AG04450 (cell line): ENCODE data around the gene MAP2K5. TPM values are rescaled to one million over a fixed set of nuclear protein-coding genes. Genes with fewer than 3 reads are reported as not detected.

Source experiments
- CTCF ChIA-PET: fragments of 300-600, 350-600 bp; formaldehyde crosslinking; extraction: SDS; loops from one replicate; lab custom pipeline; 2022; ENCODE audit warnings: antibody characterized with exemption, inconsistent platforms; lab: Charles Lee
- POLR2A ChIA-PET: fragments of 350-600 bp; formaldehyde crosslinking; extraction: SDS; loops from one replicate; lab custom pipeline; 2021; ENCODE audit warnings: antibody characterized with exemption, inconsistent platforms; lab: Yijun Ruan, JAX
- DNase-seq: peaks from one replicate; pipeline ENCODE4 v3.0.0-alpha.2; 2011; ENCODE audit warnings: low read depth, low spot score
- H3K27ac ChIP-seq: one replicate; pipeline ENCODE4 v1.5.1; 2012; ENCODE audit warnings: low read depth, low read length, control low read depth
- H3K27me3 ChIP-seq: one replicate; pipeline ENCODE4 v1.6.0; 2012; ENCODE audit warnings: low read length; ENCODE audit not compliant: control insufficient read depth, insufficient read depth
- H3K4me3 ChIP-seq: 2 replicates; pipeline ENCODE4 v1.5.1; 2011; ENCODE audit warnings: mild to moderate bottlenecking, low read depth, low read length, control low read depth
- H3K9me3 ChIP-seq: 2 replicates; pipeline ENCODE4 v1.5.1; 2012; ENCODE audit warnings: low read length; ENCODE audit not compliant: control insufficient read depth, insufficient read depth
- polyA plus RNA-seq: library from polyadenylated mRNA; depleted of rRNA; stranded (reverse); fragments of >200 nt; gene quantifications from 2 replicates; pipeline ENCODE4 v1.2.3, GENCODE V29; 2011
- TF ChIP-seq, protein P1 (sequence below): IDR thresholded peaks from 2 replicates; pipeline ENCODE4 v1.5.1; 2011; ENCODE audit warnings: low read depth, low read length, control low read depth, inconsistent platforms

MAP2K5 gene
- polyA plus RNA-seq, 1 experiment = 5.4 TPM

GRCh38 chr15:67594770-67595169 lies 52.3 kb downstream of the MAP2K5 start:
- POLR2A ChIA-PET = no interaction called here

DNA sequence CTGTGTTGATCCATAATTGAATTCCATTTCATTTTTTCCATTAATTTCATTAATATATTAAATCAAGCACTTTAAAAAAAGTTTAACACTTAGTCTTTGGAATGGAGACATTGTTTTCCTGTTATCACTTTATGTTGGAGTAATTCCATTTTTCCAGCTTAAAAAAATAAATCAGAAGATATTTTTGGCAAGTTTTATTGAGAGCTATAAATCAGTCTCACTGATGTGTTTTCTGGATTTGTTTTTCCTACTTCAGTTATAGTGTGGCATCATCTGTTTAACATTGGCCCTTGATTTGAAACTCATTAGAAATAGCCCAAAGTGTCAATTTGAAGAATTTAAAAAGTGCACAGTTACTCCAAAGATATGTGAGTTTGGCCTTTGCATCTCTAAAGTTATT lies 53.1 kb downstream of the MAP2K5 start:
- POLR2A ChIA-PET = no interaction called here
- Histone ChIP-seq H3K4me3 (no peak overlapping the region), H3K27me3 (no peaks in the 10 kb centered on the region), H3K27ac (no peak overlapping the region), H3K9me3 (no peaks in the 10 kb centered on the region)
- TF ChIP-seq, protein P1, sequence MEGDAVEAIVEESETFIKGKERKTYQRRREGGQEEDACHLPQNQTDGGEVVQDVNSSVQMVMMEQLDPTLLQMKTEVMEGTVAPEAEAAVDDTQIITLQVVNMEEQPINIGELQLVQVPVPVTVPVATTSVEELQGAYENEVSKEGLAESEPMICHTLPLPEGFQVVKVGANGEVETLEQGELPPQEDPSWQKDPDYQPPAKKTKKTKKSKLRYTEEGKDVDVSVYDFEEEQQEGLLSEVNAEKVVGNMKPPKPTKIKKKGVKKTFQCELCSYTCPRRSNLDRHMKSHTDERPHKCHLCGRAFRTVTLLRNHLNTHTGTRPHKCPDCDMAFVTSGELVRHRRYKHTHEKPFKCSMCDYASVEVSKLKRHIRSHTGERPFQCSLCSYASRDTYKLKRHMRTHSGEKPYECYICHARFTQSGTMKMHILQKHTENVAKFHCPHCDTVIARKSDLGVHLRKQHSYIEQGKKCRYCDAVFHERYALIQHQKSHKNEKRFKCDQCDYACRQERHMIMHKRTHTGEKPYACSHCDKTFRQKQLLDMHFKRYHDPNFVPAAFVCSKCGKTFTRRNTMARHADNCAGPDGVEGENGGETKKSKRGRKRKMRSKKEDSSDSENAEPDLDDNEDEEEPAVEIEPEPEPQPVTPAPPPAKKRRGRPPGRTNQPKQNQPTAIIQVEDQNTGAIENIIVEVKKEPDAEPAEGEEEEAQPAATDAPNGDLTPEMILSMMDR = no peak
- CTCF ChIA-PET = no interaction called here
- no peak for DNase-seq

More at GRCh38 chr15:67594770-67595169, 52.3 kb downstream of the MAP2K5 start:
- H3K27ac ChIP-seq = no peak overlapping the region
- TF ChIP-seq, protein P1 = no peak
- CTCF ChIA-PET = no interaction called here
- H3K9me3 ChIP-seq = no peaks in the 10 kb centered on the region
- H3K27me3 ChIP-seq = no peaks in the 10 kb centered on the region
- no peak overlapping the region for H3K4me3 ChIP-seq
- no peak for DNase-seq

DNA sequence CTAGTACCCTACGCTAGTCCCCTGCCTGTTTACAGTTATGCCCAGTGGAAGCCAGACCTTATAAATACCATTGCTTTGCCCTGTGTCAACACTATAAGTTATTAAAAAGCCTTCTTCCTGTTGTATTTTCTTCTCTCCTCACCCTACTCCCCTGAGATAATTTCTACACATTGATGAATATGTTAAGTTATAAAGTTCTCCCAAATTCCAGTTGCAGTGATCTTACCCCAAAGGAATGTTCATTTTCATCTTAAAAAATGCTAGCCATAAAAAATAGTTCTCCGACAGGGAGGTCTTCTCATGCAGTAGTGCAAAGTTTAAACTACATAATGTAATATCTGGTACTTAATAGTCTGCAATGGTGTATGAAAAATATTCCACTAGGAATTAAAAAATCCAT lies 58.6 kb downstream of the MAP2K5 start:
- ChIA-PET POLR2A (no interaction called here), CTCF (no interaction called here)
- no peak overlapping the region for H3K4me3 ChIP-seq
- no peak for DNase-seq
- H3K27ac ChIP-seq = no peak overlapping the region
- no peaks in the 10 kb centered on the region for H3K27me3 ChIP-seq
- TF ChIP-seq, protein P1 = no peak
- no peaks in the 10 kb centered on the region for H3K9me3 ChIP-seq

DNA sequence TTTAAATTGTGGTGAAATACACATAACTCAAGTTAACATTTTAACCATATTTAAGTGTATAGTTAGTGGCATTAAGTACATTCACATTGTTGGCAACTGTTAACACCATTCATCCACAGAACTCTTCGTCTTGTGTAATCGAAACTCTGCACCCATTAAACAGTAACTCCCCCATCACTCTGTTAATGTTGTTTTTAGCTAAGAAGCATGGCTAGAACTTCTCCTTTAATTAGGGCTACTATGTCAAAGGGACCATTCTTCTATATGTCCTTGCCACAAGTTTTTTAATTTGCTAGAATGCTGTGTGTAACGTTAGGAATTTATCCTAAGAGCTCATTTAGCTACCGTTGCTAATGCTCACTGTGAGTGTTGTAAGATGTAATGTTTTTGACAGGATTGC lies 60.6 kb downstream of the MAP2K5 start:
- no peaks in the 10 kb centered on the region for H3K27me3 ChIP-seq
- ChIA-PET CTCF (interaction anchor here (0.6 kb wide), 1 partner anchor 61 kb away, joined by 3 read pairs; no protein-coding TSS in a partner anchor), POLR2A (no interaction called here)
- DNase-seq = no peak
- H3K9me3 ChIP-seq = no peaks in the 10 kb centered on the region
- no peak overlapping the region for H3K27ac ChIP-seq
- TF ChIP-seq, protein P1 = no peak
- no peak overlapping the region for H3K4me3 ChIP-seq

- no peaks in the 10 kb centered on the region for H3K9me3 ChIP-seq
- CTCF ChIA-PET = no interaction called here
- no peaks in the 10 kb centered on the region for H3K27me3 ChIP-seq
- no peak overlapping the region for H3K4me3 ChIP-seq
- TF ChIP-seq, protein P1 = no peak
- POLR2A ChIA-PET = no interaction called here
- no peak overlapping the region for H3K27ac ChIP-seq
- DNase-seq = no peak
Measured at GRCh38 chr15:67605871-67606270, 63.4 kb downstream of the MAP2K5 start.
